H4 (cell line): ENCODE data around the gene PGS1. TPM values are rescaled to one million over a fixed set of nuclear protein-coding genes. Genes with fewer than 3 reads are reported as not detected.
"Not testable (repeated sequence)": the region's sequence is repeated elsewhere in the genome, so short reads cannot be mapped to it uniquely, and the experiment has no call there.

Source experiments
- DNase-seq: peaks from one replicate; pipeline ENCODE4 v3.0.0-alpha.2; 2015; ENCODE audit warnings: low spot score
- total RNA-seq: library from RNA; depleted of rRNA; stranded (reverse); fragments of >200 nt; shearing (Covaris generic); gene quantifications from 2 replicates; pipeline ENCODE4 v1.2.3, GENCODE V29; 2014

The PGS1 gene
- total RNA-seq, 1 experiment from 2014 or later, result 20.4 TPM

DNA sequence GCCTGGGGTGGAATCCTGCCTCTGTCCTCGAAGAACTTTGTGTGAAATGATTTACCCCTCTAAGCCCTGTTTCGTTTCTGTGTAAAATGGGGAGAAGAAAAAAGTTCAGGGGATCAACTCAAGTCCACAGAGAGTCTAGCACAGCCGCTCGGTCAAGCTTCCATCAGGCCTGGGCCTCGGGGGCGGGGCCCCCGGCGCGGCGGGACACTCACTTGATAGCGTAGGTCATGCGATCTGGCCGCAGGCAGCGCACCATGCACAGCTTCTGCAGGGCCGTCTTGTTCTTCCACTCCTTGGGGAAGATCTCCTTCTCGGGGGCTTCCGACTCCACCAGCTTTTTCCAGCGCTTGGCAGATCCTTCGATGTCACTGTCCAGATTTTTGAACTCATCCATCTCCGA lies 65.9 kb downstream of the PGS1 start:
- DNase-seq, result no peak

DNA sequence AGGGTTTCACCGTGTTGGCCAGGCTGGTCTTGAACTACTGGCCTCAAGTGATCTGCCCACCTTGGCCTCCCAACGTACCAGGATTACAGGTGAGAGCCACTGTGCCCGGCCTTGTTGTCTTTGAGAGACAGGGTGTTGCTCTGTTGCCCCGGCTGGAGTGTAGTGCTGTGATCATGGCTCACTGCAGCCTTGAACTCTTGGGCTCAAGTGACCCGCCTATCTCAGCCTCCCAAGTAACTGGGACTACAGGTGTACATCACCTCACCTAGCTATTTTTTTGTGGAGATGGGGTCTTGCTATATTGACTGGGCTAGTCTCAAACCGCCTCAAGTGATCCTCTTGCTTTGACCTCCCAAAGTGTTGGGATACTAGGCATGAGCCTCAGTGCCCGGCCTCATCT lies 68.4 kb downstream of the PGS1 start:
- DNase-seq, result no peak

DNA sequence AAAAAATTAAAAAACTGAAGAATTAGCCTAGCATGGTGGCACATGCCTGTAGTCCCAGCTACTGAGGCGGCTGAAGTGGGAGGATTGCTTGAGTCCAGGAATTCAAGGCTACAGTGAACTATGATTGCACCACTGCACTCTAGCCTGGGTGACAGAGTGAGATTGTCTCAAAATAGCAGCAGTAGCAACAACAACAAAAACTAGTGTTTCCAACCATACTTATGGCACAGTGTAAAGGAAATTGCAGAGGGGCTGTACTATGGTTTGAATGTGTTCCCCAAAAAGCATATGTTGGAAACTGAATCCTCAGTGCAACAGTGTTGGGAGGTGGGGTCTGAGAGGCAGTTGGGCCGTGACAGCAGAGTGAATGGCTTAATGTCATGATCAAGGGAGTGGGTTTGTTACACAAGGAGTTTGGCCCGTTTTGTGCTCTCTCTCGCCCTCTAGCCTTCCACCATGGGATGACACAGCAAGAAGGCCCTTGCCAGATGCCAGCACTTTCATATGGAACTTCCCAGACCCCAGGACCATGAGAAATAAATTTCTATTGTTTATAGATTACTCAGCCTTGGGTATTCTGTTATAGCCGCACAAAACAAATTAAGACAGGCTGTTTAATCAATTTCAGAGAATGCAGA lies 70.0 kb downstream of the PGS1 start:
- DNase-seq, result no peak

DNA sequence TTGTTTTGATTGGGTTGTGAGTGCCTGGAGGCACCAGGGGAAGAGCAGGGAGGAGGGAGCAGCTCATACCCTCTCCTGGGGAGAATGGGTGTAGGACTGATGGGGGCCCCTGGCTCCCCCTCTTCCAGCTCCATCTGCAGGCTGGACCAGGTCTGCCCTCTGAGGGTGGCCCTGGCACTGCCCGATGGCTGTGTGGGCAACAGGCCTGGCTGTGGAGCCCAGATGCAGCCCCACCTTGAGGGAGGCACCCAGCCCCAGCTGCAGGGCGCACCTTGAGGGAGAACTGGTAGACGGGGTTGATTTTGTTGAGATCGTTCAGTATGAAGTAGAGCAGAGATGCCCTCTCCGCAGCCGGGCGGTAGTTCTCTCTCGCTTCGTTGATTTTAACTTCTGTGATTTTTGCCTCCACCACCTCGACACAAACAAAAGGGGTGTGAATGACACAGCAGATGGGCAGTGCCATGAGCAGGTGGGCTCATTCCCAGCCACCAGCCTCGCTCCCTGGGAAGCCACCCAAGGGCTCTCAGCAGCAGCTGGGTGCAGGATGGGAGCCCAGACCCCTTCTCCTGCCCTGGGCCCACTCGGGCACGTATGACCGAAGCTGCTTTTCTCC lies 71.6 kb downstream of the PGS1 start:
- no peak for DNase-seq

DNA sequence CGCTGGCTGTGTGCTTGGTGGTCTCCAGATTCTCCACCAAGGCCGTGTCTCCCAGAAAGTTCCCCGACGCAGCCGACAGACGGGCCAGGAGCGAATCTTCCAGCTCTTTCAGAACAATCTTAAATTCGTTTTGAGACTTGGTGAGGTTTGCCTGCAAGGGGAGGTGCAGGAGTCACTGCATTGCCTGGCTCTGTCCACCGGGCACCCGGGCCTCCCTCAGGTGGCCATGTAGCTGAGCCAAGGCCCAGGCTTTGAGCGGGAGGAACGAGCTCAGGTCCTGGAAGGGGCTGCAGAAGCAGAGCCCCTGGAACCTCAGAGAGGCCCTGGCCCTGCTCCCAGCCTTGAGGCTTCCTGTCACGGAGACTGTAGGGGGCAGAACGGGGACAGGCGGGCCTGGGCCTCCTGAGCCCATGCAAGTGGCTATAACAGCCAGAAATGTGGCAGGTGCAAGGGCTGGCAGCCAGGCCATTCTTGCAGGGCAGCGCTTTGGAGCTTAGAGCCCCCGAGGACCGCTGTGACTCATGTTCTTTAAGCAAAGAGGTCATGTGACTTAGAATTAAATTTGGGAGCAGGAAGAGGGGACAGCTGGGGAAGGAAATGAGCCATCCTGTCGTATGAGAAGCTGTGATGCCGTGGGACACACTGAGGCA lies 72.4 kb downstream of the PGS1 start:
- no peak for DNase-seq

DNA sequence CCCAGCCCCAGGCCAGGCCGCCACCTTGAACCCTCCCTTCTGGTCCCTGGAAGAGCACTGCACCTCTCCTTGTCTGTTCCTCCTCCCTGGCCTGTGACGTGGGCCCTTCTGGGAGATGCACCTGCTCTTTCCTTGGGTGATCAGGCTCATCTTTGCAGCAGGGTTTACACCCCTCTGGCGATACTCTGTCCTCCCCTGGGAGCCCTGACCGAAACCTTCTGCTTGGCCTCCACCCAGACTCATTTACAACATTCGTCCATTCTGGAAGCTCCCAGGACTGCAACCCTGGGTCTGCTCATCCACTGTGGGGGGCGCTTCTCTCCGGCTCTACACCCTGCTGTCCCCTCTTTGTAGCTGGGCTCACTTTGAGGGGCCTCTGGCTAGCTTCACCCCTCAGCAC lies 73.3 kb downstream of the PGS1 start:
- DNase-seq, result no peak

DNA sequence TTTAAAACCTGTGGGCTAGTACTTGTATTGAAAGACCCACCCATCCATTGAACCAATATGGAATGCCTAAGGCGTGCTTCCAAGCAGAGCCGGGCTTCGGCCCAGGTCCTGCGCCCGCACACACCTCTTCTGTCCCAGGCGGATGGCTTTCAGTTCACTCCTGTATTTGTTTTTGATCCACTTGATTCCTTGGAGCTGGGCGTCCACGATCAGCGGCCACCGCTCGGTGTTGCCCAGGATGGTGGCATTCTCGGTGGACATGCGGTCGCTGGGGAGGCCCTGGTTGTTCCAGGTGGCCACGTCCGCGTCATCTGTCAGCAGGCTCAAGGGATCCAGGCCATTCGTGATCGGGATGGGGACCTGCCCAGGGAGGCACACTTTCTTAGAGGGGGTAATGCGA lies 75.9 kb downstream of the PGS1 start:
- DNase-seq, result no peak

DNA sequence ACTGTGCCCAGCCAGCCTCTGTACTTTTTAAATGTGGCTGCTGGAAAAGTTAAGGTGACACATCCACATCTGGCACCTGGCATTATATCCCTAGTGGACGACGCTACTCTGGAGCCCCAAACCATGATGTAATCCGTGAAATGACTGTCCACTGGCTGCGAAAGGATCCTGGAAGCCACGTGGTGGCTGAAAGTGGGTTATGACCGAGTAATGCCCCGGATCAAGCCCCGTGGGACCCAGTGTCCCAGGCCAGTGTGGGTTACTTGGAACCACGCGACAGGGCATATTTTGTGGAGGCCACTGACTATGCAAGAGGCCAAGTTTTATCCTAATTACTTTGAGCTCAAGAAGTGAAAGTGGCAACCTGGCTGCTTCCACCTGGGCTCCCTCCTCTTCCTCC lies 79.6 kb downstream of the PGS1 start:
- DNase-seq, result no peak

DNA sequence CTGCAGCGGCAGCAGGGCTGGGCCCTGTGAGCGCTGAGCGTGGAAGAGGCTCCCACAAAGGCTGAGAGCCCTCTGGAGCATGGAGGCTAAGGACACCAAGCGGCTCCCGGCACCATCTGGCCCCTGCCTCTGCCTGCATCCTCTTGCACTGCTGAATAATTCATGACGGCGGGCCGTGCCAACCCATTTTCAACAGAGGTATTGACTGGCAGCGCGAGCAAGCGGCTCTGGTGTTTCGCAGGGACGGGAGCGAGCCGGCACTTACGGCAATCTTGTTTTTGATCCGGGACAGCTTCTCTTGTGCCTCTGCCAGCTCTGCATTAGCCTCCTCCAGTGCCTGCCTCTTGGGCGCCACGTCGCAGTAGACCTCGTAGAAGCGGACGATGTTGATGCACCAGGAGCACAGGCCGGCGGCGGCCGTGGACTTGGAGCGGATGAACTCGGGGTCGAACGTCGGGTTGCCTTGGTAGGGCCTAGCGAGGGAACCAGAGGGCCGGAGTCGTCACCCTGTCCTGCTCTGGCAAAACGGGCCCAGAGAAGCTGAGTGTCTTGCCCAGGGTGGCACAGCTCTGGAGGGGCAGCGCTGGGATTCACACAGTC lies 80.4 kb downstream of the PGS1 start:
- DNase-seq, result no peak

DNA sequence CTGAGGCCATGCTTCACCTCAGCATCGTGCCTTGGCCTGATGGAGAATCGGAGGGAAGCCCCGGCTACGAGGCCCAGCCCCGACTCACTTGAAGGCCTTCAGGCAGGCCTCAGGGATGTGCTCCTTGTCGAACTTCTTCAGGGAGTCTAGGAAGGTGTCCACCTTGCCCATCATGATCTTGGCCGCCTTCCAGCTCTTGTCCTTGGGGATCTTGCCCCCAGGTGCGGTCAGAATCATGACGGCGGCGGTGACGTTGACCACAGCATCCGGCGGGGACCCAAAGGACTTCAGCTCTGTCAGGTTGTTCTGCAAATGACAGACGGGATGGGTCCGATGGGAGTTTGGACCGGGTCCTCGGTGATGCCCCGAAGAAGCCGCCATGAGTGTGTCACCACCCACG lies 81.2 kb downstream of the PGS1 start:
- DNase-seq, result no peak

DNA sequence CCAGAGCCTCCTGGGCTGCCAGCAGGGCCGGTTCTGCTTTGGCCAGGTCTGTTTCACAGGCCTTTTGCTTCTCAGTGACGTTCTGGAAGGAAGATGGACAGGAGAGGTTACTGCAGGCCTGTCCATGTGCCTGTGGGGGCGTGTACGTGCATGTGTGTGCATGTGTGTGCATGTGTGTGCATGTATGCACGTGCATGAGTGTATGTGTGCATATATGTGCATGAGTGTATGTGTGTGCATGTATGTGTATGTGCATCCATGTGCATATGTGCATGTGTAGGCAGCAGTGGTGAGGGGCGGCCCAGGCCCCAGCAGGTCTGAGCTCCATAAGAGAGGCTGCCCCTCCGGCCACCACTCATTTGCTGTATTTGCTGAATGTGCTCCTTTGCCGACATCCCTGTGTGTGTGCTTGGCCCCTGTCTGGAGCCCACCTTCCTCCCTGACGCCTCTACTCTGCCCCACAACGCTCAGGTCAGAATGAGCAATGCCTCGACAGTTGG lies 81.8 kb downstream of the PGS1 start:
- no peak for DNase-seq

DNA sequence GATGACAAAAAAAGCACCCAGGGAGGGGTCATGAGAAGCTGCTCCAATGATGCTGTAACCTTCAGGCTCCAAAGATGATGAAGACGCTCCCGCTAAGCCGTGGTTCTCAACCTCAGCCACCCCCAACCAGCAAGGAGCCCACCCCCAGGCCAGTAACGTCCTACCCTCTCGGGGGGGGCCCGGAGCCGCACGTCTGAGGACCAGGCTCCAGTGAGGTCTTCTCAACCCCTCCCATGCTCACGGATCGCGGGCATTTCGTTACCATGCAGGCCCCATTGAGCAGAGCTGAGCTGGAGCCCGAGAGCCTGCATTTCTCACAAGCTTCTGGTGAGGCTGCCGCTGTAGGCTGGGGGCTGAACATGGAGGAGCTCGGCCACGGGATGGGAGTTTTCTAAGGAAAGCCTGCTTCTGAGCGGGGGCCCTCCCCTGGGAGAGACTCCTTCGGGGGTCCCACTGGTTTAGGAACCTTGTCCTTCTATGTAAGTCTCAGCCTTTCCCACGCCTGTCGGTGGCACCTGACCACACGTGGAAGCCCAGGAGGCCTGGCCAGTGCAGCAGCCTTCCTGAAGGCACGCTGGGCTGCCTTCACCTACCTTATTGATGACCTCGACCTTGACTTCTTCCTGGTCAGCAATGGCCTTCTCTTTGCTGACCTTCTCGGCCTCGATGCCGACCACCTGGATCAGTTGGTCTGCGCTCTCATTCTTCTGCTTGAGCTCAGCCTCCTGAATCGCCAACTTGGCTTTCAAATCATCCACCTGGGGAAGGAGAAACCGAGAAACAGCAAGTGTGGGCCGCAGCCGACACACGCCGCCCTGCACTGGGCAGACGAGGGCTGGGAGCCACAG lies 82.7 kb downstream of the PGS1 start:
- DNase-seq, result no peak

DNA sequence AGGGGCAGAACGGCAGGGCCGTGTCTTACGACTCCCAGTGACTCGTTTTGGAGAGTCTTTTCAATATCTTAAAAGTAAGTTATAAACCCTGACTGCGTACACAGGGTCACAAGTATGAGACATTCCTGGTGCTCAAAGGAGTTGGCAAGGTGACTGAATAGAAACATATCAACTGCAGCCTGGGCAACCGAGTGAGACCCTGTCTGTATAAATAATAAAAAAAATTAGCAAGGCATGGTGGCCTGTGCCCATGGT lies 83.3 kb downstream of the PGS1 start:
- no peak for DNase-seq

DNA sequence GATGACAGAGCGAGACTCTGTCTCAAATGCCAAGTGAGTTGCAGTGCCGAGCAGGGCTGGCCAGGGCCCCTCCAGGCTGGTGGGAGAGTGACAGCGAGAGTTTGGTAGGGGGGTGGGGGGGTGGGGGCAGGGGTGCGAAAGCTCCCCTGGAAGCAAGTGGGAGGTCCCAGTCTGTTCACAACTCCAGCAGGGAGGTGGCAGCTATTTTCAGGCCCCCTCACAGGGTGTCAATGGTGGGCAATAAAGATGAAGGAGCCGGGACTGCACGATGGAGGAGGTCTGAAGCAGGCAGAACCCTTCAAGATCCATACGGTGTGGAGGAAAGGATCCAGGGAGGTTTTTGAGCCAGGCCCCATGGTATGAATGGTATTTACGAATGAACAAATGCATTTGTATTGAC lies 83.7 kb downstream of the PGS1 start:
- no peak for DNase-seq

DNA sequence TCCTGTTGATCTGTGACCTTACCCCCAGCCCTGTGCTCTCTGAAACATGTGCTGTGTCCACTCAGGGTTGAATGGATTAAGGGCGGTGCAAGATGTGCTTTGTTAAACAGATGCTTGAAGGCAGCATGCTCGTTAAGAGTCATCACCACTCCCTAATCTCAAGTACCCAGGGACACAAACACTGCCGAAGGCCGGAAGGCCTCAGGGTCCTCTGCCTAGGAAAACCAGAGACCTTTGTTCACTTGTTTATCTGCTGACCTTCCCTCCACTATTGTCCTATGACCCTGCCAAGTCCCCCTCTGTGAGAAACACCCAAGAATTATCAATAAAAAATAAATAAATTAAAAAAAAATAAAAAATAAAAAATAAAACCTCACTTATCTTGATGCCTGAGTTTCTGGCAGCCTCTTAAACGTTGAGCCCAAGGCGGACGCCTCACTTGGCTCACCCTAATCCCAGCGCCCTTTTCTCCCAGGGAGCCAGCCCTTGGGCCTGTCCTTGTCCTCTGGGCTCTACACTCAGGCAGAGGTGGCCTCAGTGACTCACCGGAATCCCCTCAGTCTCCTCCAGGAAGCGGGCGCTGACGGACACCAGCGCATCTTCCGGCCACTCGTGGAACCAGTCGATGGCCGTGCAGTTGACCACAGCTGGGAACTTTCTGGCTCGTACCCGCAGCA lies 87.8 kb downstream of the PGS1 start:
- not testable (repeated sequence) for DNase-seq

DNA sequence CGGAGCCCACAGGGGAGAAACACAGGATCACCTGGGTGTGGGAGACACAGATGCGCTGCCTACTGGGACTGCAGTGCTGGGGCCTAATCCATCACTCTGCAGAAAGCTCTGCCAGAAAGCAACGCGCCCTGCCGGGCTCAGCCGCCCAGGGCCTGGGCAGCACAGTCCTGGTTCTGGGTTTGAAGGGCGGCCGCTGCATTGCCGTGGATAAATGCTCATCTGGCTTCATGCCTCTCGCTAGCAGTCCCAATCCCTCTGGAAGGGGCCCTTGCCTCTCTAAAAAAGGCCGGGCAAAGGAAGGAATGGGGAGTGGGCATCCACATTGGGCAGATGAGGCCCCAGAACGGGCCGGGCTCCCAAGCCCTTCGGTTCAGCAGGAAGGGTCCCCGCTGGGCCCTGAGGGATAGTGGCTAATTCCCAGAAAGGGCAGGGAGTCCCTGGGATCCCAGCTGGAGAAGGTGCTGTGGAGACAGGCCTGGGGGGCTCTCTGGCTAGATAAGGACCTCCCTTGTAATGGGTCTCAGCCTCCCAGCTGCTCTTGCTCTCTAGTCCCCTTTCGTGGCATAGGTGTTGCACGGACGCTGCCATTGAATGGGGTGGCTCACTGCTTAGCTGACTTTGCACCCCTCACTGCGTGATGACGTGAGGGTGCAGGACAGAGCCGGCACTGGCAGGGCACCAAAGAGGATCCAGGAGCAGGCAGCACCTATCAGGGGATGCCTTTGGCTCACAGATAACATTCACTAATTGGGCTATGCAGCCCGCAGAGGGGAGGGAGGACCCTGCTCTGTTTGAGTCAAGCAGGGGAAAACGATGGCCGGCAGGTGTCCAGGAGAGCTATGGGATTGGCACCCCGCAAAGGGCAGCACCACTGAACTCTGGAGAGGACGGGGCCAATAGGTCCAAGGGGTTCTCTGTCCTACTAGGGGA lies 88.6 kb downstream of the PGS1 start:
- DNase-seq, result no peak

DNA sequence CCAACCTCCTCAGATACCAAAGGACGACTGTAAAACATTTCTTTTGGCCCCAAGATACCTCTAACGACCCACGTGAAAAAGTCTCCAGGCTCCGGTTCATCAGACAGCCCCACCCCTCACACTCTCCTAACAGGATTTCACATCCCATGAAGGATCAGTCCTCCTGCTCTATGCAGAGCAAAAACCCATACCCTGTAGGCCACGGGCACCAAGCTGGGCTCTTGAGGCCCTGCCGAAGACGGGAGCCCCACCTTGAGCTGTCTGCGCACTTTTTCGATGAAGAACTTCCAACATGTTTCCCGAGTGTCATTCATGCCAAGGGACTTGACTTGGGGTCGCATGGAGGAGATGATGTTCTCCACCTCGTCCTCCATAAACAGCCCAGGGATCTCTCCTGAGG lies 89.9 kb downstream of the PGS1 start:
- no peak for DNase-seq

DNA sequence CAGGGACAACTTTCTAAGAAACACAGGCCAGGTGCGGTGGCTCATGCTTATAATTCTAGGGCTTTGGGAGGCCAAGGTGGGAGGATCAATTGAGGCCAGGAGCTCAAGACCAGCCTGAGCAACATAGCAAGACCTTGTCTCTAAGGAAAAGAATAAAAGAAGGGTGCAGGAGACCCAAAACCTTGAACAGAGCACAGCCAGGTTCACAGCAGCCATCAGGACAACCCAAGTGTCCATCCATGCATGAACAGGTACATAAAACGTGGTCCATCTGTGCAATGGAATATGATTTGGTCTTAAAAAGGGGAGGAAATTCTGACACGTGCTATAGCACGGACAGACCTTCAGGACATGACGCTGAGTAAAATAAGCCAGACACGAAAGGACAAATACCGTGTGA lies 91.0 kb downstream of the PGS1 start:
- DNase-seq, result no peak

DNA sequence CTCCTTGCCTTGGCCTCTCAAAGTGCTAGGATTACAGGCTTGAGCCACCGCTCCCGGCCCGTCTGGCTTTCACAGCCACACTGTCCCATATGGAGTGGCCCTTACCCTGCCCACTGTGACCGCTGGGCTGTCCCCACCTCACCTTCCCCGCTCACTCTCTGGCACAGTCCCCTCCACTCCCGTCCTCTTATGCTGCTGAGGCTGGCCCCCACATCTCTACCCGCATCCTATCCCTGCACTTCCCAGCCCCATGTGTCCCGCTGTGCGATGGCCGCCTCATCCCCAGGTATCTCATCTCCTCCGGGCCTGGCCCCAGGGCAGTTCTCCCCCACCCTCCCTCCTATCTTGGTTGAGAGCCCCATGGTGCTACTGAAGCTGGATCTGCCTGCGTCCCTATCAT lies 93.2 kb downstream of the PGS1 start:
- no peak for DNase-seq

DNA sequence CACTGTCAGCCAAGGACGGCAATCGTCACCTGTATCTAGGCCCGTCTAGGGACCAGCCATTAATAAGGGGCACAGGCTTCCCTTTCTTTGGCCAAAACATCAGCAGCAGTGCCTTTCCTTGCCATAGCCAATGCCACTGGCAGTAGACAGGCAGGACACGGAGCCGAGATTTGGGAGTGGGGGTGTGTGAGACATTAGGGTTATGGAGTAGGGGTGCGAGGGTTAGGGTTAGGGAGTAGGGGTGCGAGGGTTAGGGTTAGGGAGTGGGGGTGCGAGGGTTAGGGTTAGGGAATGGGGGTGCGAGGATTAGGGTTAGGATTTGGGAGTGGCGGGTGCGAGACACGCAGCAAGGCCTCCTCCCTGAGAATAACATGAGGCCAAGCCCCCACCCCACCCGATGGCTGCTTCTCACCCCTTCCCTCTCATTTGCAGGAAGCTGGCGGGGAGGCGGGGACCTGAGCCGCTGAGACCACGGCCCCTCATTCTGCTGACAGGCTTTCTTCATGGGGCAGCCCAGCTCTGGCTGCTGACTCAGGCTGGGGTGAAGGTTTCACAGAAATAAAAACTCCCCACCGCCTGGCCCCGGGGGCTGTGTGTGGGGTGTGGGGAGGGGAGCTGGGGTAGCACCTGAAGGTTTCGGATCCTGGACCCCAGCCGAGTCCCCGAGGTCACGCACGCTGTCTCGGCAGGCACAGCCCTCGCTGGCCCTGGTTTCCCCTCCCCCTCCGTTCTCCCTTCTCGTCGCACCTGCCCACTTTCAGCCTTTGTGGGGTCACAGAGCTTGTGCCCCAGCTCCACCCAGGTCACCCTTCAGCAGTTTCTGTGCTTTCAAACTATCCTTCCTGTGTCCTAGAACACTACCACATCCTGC lies 93.8 kb downstream of the PGS1 start:
- no peak for DNase-seq
